K562 (cell line): Measurements from ENCODE around the gene ERVV-1. TPM values are rescaled to one million over a fixed set of nuclear protein-coding genes. Genes with fewer than 3 reads are reported as not detected.

ENCODE experiments used
- BDP1 ChIP-seq: IDR thresholded peaks from 3 replicates; pipeline ENCODE4 v1.6.1; 2011; ENCODE audit not compliant: insufficient read length, insufficient read depth
- CHD2 ChIP-seq: IDR thresholded peaks from 2 replicates; pipeline ENCODE4 v1.6.1; 2011; ENCODE audit warnings: low read depth, low read length
- CREM ChIP-seq: IDR thresholded peaks from 2 replicates; pipeline ENCODE4 v1.6.1; 2014; ENCODE audit warnings: antibody characterized with exemption, low read depth
- GATAD2A ChIP-seq: fragments of 450-650 bp; IDR thresholded peaks from 2 replicates; pipeline ENCODE4 v1.6.1; 2017
- HDAC1 ChIP-seq, 2 experiments: fragments of 450-650 bp; IDR thresholded peaks; 2 replicates each; pipeline ENCODE4 v1.6.1; 2016 to 2017; ENCODE audit warnings: inconsistent platforms in 1 of 2, mild to moderate bottlenecking in 1 of 2, moderate library complexity in 1 of 2
- NUFIP1 ChIP-seq: fragments of 450-650 bp; IDR thresholded peaks from 2 replicates; pipeline ENCODE4 v1.6.1; 2018; ENCODE audit not compliant: partially characterized antibody
- PHF21A ChIP-seq: fragments of 450-650 bp; IDR thresholded peaks from 2 replicates; pipeline ENCODE4 v1.6.1; 2017; ENCODE audit warnings: low read depth, borderline replicate concordance
- ZNF232 ChIP-seq: sonication (generic); formaldehyde crosslinking; IDR thresholded peaks from 2 replicates; pipeline ENCODE4 v1.8.0; 2022; ENCODE audit warnings: mild to moderate bottlenecking, missing genetic modification reagents
- polyA plus RNA-seq, 8 experiments: library from polyadenylated mRNA; depleted of rRNA in 4 of 8; stranded (reverse) in 5 of 8; unstranded in 3 of 8; fragments of >200 nt; fragmentation: Nextera tagmentation in 2 of 8; fragmentation: Illumina TruSeq in 1 of 8; extraction: Ambion mirVana in 2 of 8; extraction: Trizol in 1 of 8; gene quantifications; 2 replicates each; pipeline versions ENCODE4 v1.2.1 to v1.2.3, GENCODE V29; 2011 to 2014; ENCODE audit warnings: inconsistent platforms in 1 of 8, missing spikeins in 1 of 8
- total RNA-seq, 7 experiments: library from RNA; depleted of rRNA in 6 of 7; stranded (reverse); fragments of >200 nt in 6 of 7; fragmentation: Illumina TruSeq in 2 of 7; extraction: Trizol in 2 of 7; gene quantifications; 2 replicates each; pipeline versions ENCODE4 v1.2.1 to v1.2.3, GENCODE V29; 2011 to 2021; ENCODE audit warnings: low replicate concordance in 1 of 7
- TF ChIP-seq, protein P1 (sequence below): fragments of 150-350 bp; conservative IDR thresholded peaks from 2 replicates; pipeline ENCODE4 v1.6.1; 2014; ENCODE audit warnings: low read length
- TF ChIP-seq, protein P2 (sequence below): fragments of 250-450 bp; sonication (Bioruptor Pico); IDR thresholded peaks from 2 replicates; pipeline ENCODE4 v1.8.0; 2022; ENCODE audit warnings: inconsistent platforms, mild to moderate bottlenecking, moderate library complexity, borderline replicate concordance

ERVV-1 gene
- total and polyA plus RNA-seq, 9 of the 15 experiments (the other 6 are each of a cell fraction or from before 2014, with no cell fraction given): 0.08 TPM; not detected in 8

DNA sequence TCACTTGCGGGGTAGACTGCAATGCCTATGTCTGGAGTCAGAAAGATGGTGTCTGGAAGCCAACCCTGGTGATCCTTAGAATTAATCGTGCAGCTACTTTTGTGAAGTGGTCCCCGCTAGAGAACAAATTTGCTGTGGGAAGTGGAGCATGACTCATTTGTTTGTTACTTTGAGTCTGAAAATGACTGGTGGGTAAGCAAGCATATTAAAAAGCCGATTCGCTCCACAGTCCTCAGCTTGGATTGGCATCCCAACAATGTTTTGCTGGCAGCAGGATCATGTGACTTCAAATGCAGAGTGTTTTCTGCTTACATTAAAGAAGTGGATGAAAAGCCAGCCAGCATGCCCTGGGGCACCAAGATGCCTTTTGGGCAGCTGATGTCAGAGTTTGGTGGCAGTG lies 9.5 kb upstream of the ERVV-1 start (continued):
- TF ChIP-seq GATAD2A (no peak), CHD2 (no peak), ZNF232 (CRISPR knock-in tag) (no peak), BDP1 (no peak), PHF21A (no peak), HDAC1 (IDR thresholded peaks at IDR 0.05) (no peak), NUFIP1 (no peak), CREM (no peak)
- TF ChIP-seq, protein P1, sequence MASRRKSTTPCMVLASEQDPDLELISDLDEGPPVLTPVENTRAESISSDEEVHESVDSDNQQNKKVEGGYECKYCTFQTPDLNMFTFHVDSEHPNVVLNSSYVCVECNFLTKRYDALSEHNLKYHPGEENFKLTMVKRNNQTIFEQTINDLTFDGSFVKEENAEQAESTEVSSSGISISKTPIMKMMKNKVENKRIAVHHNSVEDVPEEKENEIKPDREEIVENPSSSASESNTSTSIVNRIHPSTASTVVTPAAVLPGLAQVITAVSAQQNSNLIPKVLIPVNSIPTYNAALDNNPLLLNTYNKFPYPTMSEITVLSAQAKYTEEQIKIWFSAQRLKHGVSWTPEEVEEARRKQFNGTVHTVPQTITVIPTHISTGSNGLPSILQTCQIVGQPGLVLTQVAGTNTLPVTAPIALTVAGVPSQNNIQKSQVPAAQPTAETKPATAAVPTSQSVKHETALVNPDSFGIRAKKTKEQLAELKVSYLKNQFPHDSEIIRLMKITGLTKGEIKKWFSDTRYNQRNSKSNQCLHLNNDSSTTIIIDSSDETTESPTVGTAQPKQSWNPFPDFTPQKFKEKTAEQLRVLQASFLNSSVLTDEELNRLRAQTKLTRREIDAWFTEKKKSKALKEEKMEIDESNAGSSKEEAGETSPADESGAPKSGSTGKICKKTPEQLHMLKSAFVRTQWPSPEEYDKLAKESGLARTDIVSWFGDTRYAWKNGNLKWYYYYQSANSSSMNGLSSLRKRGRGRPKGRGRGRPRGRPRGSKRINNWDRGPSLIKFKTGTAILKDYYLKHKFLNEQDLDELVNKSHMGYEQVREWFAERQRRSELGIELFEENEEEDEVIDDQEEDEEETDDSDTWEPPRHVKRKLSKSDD: no peak
- TF ChIP-seq, protein P2, sequence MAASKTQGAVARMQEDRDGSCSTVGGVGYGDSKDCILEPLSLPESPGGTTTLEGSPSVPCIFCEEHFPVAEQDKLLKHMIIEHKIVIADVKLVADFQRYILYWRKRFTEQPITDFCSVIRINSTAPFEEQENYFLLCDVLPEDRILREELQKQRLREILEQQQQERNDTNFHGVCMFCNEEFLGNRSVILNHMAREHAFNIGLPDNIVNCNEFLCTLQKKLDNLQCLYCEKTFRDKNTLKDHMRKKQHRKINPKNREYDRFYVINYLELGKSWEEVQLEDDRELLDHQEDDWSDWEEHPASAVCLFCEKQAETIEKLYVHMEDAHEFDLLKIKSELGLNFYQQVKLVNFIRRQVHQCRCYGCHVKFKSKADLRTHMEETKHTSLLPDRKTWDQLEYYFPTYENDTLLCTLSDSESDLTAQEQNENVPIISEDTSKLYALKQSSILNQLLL (CRISPR knock-in tag): no peak
